Loucy (cell line): ENCODE results near the gene PRKN.

Experiments used
- H2AFZ ChIP-seq: fragments of 200-600 bp; sonication (generic); 2 replicates; pipeline ENCODE4 v1.6.0; 2016; ENCODE audit warnings: antibody characterized with exemption, mild to moderate bottlenecking, low read length, moderate library complexity
- H3F3A ChIP-seq: fragments of 200-600 bp; 2 replicates; pipeline ENCODE4 v1.6.0; 2016; ENCODE audit warnings: antibody characterized with exemption, low read depth, mild to moderate bottlenecking
- H3K27me3 ChIP-seq: fragments of 200-600 bp; sonication (generic); 2 replicates; pipeline ENCODE4 v1.6.1; 2014; ENCODE audit warnings: low read length, mild to moderate bottlenecking; ENCODE audit not compliant: insufficient read depth, poor library complexity, severe bottlenecking
- H3K36me3 ChIP-seq: fragments of 200-600 bp; sonication (generic); 2 replicates; pipeline ENCODE4 v1.6.1; 2016; ENCODE audit warnings: low read length; ENCODE audit not compliant: insufficient read depth
- H3K4me1 ChIP-seq: fragments of 200-600 bp; sonication (generic); 2 replicates; pipeline ENCODE4 v1.5.1; 2014; ENCODE audit warnings: low read length, mild to moderate bottlenecking; ENCODE audit not compliant: insufficient read depth, poor library complexity, severe bottlenecking
- H3K4me2 ChIP-seq: fragments of 200-600 bp; sonication (generic); 2 replicates; pipeline ENCODE4 v1.6.0; 2014; ENCODE audit warnings: antibody characterized with exemption, low read length, low read depth, mild to moderate bottlenecking; ENCODE audit not compliant: poor library complexity, severe bottlenecking
- H3K4me3 ChIP-seq: fragments of 200-600 bp; sonication (generic); 2 replicates; pipeline ENCODE4 v1.5.1; 2014; ENCODE audit warnings: low read length, mild to moderate bottlenecking, mixed read lengths; ENCODE audit not compliant: poor library complexity, severe bottlenecking
- H3K79me2 ChIP-seq: fragments of 200-600 bp; sonication (generic); 2 replicates; pipeline ENCODE4 v1.6.1; 2014; ENCODE audit warnings: low read length; ENCODE audit not compliant: insufficient read depth
- H3K9ac ChIP-seq: fragments of 200-600 bp; sonication (generic); 2 replicates; pipeline ENCODE4 v1.6.0; 2014; ENCODE audit warnings: mild to moderate bottlenecking, low read depth, low read length, moderate library complexity; ENCODE audit not compliant: poor library complexity, severe bottlenecking
- H3K9me2 ChIP-seq: fragments of 200-600 bp; sonication (generic); replicated peaks from 2 replicates; pipeline ENCODE4 v1.6.1; 2016; ENCODE audit warnings: low read depth, low read length, mixed read lengths
- H3K9me3 ChIP-seq: fragments of 200-600 bp; sonication (generic); 2 replicates; pipeline ENCODE4 v1.6.1; 2014; ENCODE audit warnings: mild to moderate bottlenecking, antibody characterized with exemption, low read length, low read depth; ENCODE audit not compliant: insufficient read depth
- H4K20me1 ChIP-seq: fragments of 200-600 bp; sonication (generic); 2 replicates; pipeline ENCODE4 v1.6.0; 2014; ENCODE audit warnings: antibody characterized with exemption, low read length, mild to moderate bottlenecking; ENCODE audit not compliant: insufficient read depth, poor library complexity, severe bottlenecking
- CTCF ChIP-seq: fragments of 200-600 bp; sonication (generic); conservative IDR thresholded peaks from 2 replicates; pipeline ENCODE4 v1.5.1; 2014; ENCODE audit warnings: mild to moderate bottlenecking, antibody characterized with exemption, low read length
- EZH2phosphoT487 ChIP-seq: fragments of 200-600 bp; IDR thresholded peaks from 2 replicates; pipeline ENCODE4 v1.6.1; 2018; ENCODE audit warnings: antibody characterized with exemption, mild to moderate bottlenecking, moderate library complexity, borderline replicate concordance

PRKN gene

DNA sequence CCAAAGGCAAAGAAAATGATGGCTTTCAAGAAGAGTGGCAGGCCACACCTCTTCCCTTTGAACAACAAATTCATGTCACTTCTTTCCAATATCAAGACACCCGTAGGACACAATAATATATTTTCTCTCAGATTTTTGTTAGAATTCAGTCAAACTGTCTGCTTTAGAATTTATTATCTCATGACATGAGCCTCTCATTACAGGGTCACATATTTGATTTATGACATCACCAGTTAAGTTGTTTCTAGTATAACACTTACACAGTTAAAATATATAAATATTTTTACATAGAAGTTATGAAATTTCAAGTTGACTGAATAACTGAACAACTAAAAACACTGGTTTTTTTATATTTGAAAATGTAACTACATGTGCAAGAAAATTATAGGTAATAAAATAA, 1133.2 kb downstream of the PRKN start:
- no peak overlapping the region for H2AFZ ChIP-seq
- no peaks in the 10 kb centered on the region for H3K27me3 ChIP-seq
- TF ChIP-seq CTCF (no peak), EZH2phosphoT487 (no peak)
- H3K4me3 ChIP-seq = no peak overlapping the region
- H3F3A ChIP-seq = no peaks in the 10 kb centered on the region
- H4K20me1 ChIP-seq = no peaks in the 10 kb centered on the region
- H3K36me3 ChIP-seq = no peaks in the 10 kb centered on the region
- H3K4me1 ChIP-seq = no peaks in the 10 kb centered on the region
- H3K9ac ChIP-seq = no peak overlapping the region
- H3K9me3 ChIP-seq = no peaks in the 10 kb centered on the region
- H3K79me2 ChIP-seq = no peaks in the 10 kb centered on the region
- H3K4me2 ChIP-seq = no peak overlapping the region
- H3K9me2 ChIP-seq = no peaks in the 10 kb centered on the region

DNA sequence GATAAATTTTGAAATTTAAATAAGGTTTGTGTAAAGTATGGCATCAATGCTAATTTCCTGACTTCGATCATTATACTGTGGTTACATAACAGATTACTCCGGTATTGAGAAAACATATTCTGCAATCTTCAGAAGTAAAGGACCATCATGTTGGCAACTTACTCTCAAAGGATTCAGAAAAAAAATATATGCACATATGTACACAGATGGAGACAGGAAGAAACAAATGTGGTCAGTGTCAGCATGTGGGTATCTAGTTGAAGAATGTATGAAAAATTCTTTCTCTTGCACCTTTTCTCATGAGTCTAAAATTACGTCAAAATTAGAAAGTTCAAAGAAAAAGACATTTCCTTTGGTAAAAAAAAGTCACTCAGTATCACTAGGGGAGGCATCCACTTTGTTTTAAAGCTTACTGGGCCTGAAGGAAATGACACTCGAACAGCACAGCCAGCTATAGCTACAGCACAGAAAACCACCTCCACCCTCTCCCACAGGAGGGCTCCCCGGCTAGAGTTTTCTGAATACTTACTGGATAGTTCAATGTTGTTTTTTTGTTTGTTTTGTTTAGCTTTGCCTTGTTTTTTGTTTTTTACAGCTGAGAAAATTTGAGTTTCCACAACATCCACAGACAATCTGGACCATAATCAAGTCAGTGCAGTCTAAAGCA, 1136.5 kb downstream of the PRKN start:
- H2AFZ ChIP-seq = no peak overlapping the region
- no peaks in the 10 kb centered on the region for H3K36me3 ChIP-seq
- H3K9me3 ChIP-seq = no peaks in the 10 kb centered on the region
- H3K27me3 ChIP-seq = no peaks in the 10 kb centered on the region
- no peak for TF ChIP-seq EZH2phosphoT487
- TF ChIP-seq CTCF = no peak
- H4K20me1 ChIP-seq = no peaks in the 10 kb centered on the region
- no peak overlapping the region for H3K9ac ChIP-seq
- H3K4me3 ChIP-seq = no peak overlapping the region
- H3K4me2 ChIP-seq = no peak overlapping the region
- H3K79me2 ChIP-seq = no peaks in the 10 kb centered on the region
- no peaks in the 10 kb centered on the region for H3F3A ChIP-seq
- no peaks in the 10 kb centered on the region for H3K9me2 ChIP-seq
- H3K4me1 ChIP-seq = no peaks in the 10 kb centered on the region

GRCh38 chr6:161586887-161587286, 1140.7 kb downstream of the PRKN start:
- Histone ChIP-seq H2AFZ (no peak overlapping the region), H3K4me3 (no peak overlapping the region), H3K79me2 (no peaks in the 10 kb centered on the region), H3K9me3 (no peaks in the 10 kb centered on the region), H3K27me3 (no peaks in the 10 kb centered on the region), H3K9ac (no peak overlapping the region), H3F3A (no peaks in the 10 kb centered on the region), H3K4me2 (no peak overlapping the region), H3K9me2 (no peaks in the 10 kb centered on the region), H3K4me1 (no peaks in the 10 kb centered on the region), H3K36me3 (no peaks in the 10 kb centered on the region), H4K20me1 (no peaks in the 10 kb centered on the region)
- TF ChIP-seq CTCF (no peak), EZH2phosphoT487 (no peak)
